HepG2 (cell line): ENCODE measurements around the gene CAMK4. TPM values are rescaled to one million over a fixed set of nuclear protein-coding genes. Genes with fewer than 3 reads are reported as not detected.

Source experiments
- ATAC-seq: fragments of 200-7000 bp; cut with Tn5 transposase; 3 replicates; pipeline ENCODE4 v1.9.1; 2020; ENCODE audit warnings: mild to moderate bottlenecking, moderate library complexity
- BruUV-seq: library from RNA; stranded (reverse); fragments of 400-500 nt; replicated peaks from 2 replicates; lab custom pipeline; 2021; lab: Mats Ljungman, UMichigan
- CTCF ChIA-PET: fragments of 300-600 bp; formaldehyde crosslinking; extraction: SDS; loops from one replicate; lab custom pipeline; 2021; ENCODE audit warnings: low total read pairs, inconsistent platforms, low intra/inter-chr PET ratio; lab: Yijun Ruan, JAX
- POLR2A ChIA-PET: fragments of 350-600 bp; sonication (Branson Sonifier 250); formaldehyde crosslinking; loops from one replicate; lab custom pipeline; 2020; ENCODE audit warnings: antibody characterized with exemption, inconsistent platforms; lab: Yijun Ruan, JAX
- DNase-seq: peaks from one replicate; pipeline ENCODE4 v3.0.0-alpha.2; 2015; ENCODE audit warnings: low spot score
- FAIRE-seq: peaks from 3 replicates; lab custom pipeline; 2011; peaks lifted over from hg19 to GRCh38; lab: Jason Lieb, UNC
- H2AFZ ChIP-seq: one replicate; pipeline ENCODE4 v1.6.1; 2011; ENCODE audit warnings: low read length, inconsistent platforms
- H3K27ac ChIP-seq: fragments of 300-600 bp; 3 replicates; pipeline ENCODE4 v1.8.0; 2011; ENCODE audit warnings: mixed run types, mild to moderate bottlenecking, mixed read lengths, low read length, inconsistent platforms; ENCODE audit not compliant: insufficient read depth; ENCODE audit errors: extremely low read length
- H3K27me3 ChIP-seq, 2 experiments: fragments of 200-600 bp in 1 of 2; 2 replicates in 1 of 2; 3 replicates in 1 of 2; pipeline versions ENCODE4 v1.6.0 to v1.8.0; 2011; ENCODE audit warnings: low read length in 2 of 2, mild to moderate bottlenecking in 2 of 2, moderate library complexity in 2 of 2, inconsistent platforms in 1 of 2; ENCODE audit not compliant: insufficient read depth in 2 of 2, control insufficient read depth in 1 of 2
- H3K36me3 ChIP-seq, 2 experiments: fragments of 200-600 bp in 1 of 2; replicated peaks in 1 of 2; 2 replicates in 1 of 2; 3 replicates in 1 of 2; pipeline versions ENCODE4 v1.5.1 to v1.8.0; 2011; ENCODE audit warnings: low read length in 2 of 2, inconsistent platforms in 1 of 2; ENCODE audit not compliant: insufficient read depth in 2 of 2, control insufficient read depth in 1 of 2
- H3K4me1 ChIP-seq: 2 replicates; pipeline ENCODE4 v1.5.1; 2012; ENCODE audit warnings: low read length, inconsistent platforms; ENCODE audit not compliant: insufficient read depth
- H3K4me2 ChIP-seq: 2 replicates; pipeline ENCODE4 v1.6.0; 2011; ENCODE audit warnings: low read depth, low read length, inconsistent platforms
- H3K4me3 ChIP-seq, 3 experiments: fragments of 200-600 bp in 1 of 3; sonication (generic), shearing (Covaris generic) in 1 of 3; replicated peaks in 1 of 3; 2 replicates each; pipeline ENCODE4 v1.5.1; 2011 to 2016; ENCODE audit warnings: low read length in 3 of 3, inconsistent platforms in 2 of 3, low read depth in 2 of 3, mild to moderate bottlenecking in 2 of 3, control low read depth in 1 of 3, mixed read lengths in 1 of 3; ENCODE audit not compliant: insufficient read depth in 1 of 3
- H3K79me2 ChIP-seq: one replicate; pipeline ENCODE4 v1.6.1; 2011; ENCODE audit warnings: low read length, inconsistent platforms; ENCODE audit not compliant: insufficient read depth
- H3K9ac ChIP-seq: 2 replicates; pipeline ENCODE4 v1.6.0; 2011; ENCODE audit warnings: mild to moderate bottlenecking, low read depth, low read length, inconsistent platforms; ENCODE audit not compliant: insufficient read depth
- H3K9me3 ChIP-seq: 2 replicates; pipeline ENCODE4 v1.5.1; 2012; ENCODE audit warnings: mild to moderate bottlenecking, low read length
- H4K20me1 ChIP-seq: 2 replicates; pipeline ENCODE4 v1.6.0; 2011; ENCODE audit warnings: inconsistent platforms, mild to moderate bottlenecking, low read length, moderate library complexity; ENCODE audit not compliant: insufficient read depth
- KMT2B ChIP-seq: IDR thresholded peaks from 2 replicates; pipeline ENCODE4 v1.6.1; 2016; ENCODE audit warnings: missing genetic modification reagents, missing compliant biosample characterization
- WGBS: methylation state at CpG from one replicate; pipeline ENCODE4 v1.1.6; 2017; ENCODE audit warnings: low lambda C conversion rate; 5-methylcytosine and 5-hydroxymethylcytosine counted together
- in situ Hi-C: cut with HindIII; loops from 2 replicates; pipeline ENCODE4 v1.10.0; 2017; ENCODE audit warnings: low pct_unique_long_range_greater_than_20kb; ENCODE audit not compliant: extremely low pct_ligation_motif_present
- intact Hi-C: fragments of 100-400 bp; cut with micrococcal nuclease; formaldehyde crosslinking; loops from one replicate; pipeline ENCODE4 v1.10.0; 2022; ENCODE audit not compliant: unreplicated experiment
- polyA plus RNA-seq, 8 experiments: library from polyadenylated mRNA; depleted of rRNA in 3 of 8; stranded (reverse) in 7 of 8; unstranded in 1 of 8; fragments of >200 nt; fragmentation: Illumina TruSeq in 4 of 8; extraction: Trizol in 4 of 8; gene quantifications; 2 replicates each; pipeline versions ENCODE4 v1.2.1 to v1.2.3, GENCODE V29; 2011 to 2016; ENCODE audit warnings: low read depth in 4 of 8, missing spikeins in 1 of 8, mixed read lengths in 1 of 8; ENCODE audit not compliant: insufficient read depth in 1 of 8
- total RNA-seq, 5 experiments: library from RNA; depleted of rRNA; stranded (reverse); fragments of >200 nt; fragmentation: Illumina TruSeq; extraction: Trizol; gene quantifications; 2 replicates each; pipeline ENCODE4 v1.2.3, GENCODE V29; 2016; ENCODE audit warnings: low read depth in 1 of 5
- TF ChIP-seq, protein P1 (sequence below): sonication (generic); formaldehyde crosslinking; IDR thresholded peaks from 2 replicates; pipeline ENCODE4 v1.4.0; 2020; ENCODE audit warnings: mild to moderate bottlenecking, low read depth, missing genetic modification reagents
- TF ChIP-seq, protein P2 (sequence below): fragments of 450-650 bp; IDR thresholded peaks from 2 replicates; pipeline ENCODE4 v1.6.1; 2016
- TF ChIP-seq, protein P3 (sequence below): IDR thresholded peaks from 2 replicates; pipeline ENCODE4 v1.6.1; 2018; ENCODE audit warnings: missing genetic modification reagents
- TF ChIP-seq, protein P4 (sequence below), 2 experiments: sonication (generic) in 1 of 2; formaldehyde crosslinking in 1 of 2; IDR thresholded peaks; 2 replicates each; pipeline versions ENCODE4 v1.4.0 to v1.6.1; 2016 to 2020; ENCODE audit warnings: borderline replicate concordance in 1 of 2, low read depth in 1 of 2, mild to moderate bottlenecking in 1 of 2, missing genetic modification reagents in 1 of 2

Gene CAMK4
- total and polyA plus RNA-seq, 2 of the 13 experiments (the other 11 are each of a cell fraction or from before 2014, with no cell fraction given), result not detected

DNA sequence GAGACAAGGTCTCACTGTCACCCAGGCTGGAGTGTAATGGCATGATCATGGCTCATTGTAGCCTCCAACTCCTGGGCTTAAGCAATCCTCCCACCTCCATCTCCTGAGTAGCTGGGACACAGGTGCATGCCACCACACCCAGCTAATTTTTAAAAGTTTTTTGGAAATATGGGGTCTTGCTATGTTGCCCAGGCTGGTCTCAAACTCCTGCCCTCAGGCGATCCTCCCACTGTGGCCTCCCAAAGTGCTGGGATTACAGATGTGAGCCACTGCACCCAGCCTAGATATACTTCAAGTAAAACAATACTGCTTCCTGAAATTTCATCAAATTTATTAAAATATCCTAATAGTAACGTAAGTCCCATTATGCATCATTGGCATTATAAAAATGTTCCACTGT is 254.7 kb downstream of the CAMK4 start (continued):
- TF ChIP-seq, protein P1, sequence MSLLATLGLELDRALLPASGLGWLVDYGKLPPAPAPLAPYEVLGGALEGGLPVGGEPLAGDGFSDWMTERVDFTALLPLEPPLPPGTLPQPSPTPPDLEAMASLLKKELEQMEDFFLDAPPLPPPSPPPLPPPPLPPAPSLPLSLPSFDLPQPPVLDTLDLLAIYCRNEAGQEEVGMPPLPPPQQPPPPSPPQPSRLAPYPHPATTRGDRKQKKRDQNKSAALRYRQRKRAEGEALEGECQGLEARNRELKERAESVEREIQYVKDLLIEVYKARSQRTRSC, result no peak

DNA sequence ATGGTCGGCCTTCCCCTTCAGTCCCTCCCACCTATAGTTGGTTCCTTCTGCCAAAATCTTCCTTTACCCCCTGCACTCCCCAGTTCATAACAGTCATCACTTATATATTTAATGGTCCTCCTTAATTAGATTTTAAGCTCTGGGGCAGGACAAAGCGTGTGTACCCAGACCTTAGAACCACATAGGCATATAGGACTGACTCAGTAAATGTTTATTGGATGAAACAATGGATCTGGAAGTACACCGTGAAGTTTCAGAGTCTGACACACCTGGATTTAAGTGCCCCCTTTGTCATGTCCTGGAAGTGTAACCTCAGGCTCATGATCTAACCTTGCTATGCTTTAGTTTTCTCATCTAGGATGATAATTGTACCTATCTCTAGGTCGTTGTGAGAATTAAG is 256.2 kb downstream of the CAMK4 start:
- no peaks in the 10 kb centered on the region for H3K9me3 ChIP-seq
- H3K79me2 ChIP-seq, result no peaks in the 10 kb centered on the region
- WGBS, result 4% methylated on average over 4 of the region's 4 CpGs
- intact Hi-C loops, result no loop called here
- CTCF ChIA-PET, result no interaction called here
- H3K36me3 ChIP-seq, result no peaks in the 10 kb centered on the region
- no TSS peak for BruUV-seq
- POLR2A ChIA-PET, result no interaction called here
- peaks cover 0 to 4% of the 10 kb centered on the region in 2 experiments; a peak in 2 of 5 replicates for H3K27me3 ChIP-seq
- H3K9ac ChIP-seq, result no peak overlapping the region
- no peak overlapping the region for H3K27ac ChIP-seq
- H3K4me2 ChIP-seq, result no peak overlapping the region
- no peak overlapping the region for H3K4me3 ChIP-seq
- H4K20me1 ChIP-seq, result no peaks in the 10 kb centered on the region
- ATAC-seq (no peak), DNase-seq (no peak), FAIRE-seq (no peak)
- TF ChIP-seq, protein P2, sequence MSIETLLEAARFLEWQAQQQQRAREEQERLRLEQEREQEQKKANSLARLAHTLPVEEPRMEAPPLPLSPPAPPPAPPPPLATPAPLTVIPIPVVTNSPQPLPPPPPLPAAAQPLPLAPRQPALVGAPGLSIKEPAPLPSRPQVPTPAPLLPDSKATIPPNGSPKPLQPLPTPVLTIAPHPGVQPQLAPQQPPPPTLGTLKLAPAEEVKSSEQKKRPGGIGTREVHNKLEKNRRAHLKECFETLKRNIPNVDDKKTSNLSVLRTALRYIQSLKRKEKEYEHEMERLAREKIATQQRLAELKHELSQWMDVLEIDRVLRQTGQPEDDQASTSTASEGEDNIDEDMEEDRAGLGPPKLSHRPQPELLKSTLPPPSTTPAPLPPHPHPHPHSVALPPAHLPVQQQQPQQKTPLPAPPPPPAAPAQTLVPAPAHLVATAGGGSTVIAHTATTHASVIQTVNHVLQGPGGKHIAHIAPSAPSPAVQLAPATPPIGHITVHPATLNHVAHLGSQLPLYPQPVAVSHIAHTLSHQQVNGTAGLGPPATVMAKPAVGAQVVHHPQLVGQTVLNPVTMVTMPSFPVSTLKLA, result no peak
- TF ChIP-seq, protein P3, sequence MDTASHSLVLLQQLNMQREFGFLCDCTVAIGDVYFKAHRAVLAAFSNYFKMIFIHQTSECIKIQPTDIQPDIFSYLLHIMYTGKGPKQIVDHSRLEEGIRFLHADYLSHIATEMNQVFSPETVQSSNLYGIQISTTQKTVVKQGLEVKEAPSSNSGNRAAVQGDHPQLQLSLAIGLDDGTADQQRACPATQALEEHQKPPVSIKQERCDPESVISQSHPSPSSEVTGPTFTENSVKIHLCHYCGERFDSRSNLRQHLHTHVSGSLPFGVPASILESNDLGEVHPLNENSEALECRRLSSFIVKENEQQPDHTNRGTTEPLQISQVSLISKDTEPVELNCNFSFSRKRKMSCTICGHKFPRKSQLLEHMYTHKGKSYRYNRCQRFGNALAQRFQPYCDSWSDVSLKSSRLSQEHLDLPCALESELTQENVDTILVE (CRISPR knock-in tag), result no peak
- no peak for TF ChIP-seq KMT2B (CRISPR knock-in tag)
- TF ChIP-seq, protein P4, sequence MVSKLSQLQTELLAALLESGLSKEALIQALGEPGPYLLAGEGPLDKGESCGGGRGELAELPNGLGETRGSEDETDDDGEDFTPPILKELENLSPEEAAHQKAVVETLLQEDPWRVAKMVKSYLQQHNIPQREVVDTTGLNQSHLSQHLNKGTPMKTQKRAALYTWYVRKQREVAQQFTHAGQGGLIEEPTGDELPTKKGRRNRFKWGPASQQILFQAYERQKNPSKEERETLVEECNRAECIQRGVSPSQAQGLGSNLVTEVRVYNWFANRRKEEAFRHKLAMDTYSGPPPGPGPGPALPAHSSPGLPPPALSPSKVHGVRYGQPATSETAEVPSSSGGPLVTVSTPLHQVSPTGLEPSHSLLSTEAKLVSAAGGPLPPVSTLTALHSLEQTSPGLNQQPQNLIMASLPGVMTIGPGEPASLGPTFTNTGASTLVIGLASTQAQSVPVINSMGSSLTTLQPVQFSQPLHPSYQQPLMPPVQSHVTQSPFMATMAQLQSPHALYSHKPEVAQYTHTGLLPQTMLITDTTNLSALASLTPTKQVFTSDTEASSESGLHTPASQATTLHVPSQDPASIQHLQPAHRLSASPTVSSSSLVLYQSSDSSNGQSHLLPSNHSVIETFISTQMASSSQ (IDR thresholded peaks at IDR 0.05; ENCODE audit: low read depth), result no peak
- TF ChIP-seq, protein P4 (CRISPR knock-in tag; IDR thresholded peaks at IDR 0.05; ENCODE audit: borderline replicate concordance), result no peak
- H2AFZ ChIP-seq, result no peak overlapping the region
- in situ Hi-C loops, result loop anchor here (25.0 kb wide), 1 partner anchor 318 kb away; no protein-coding TSS in a partner anchor
- no peaks in the 10 kb centered on the region for H3K4me1 ChIP-seq
